ENCODE measurements around the gene ZNF175. TPM values are rescaled to one million over a fixed set of nuclear protein-coding genes. Genes with fewer than 3 reads are reported as not detected.
A peak's percentile ranks its signal among the peaks of the same experiment; 100 is the strongest.

The ZNF175 gene
- total and polyA plus RNA-seq, 9 of the 15 experiments (the other 6 are each of a cell fraction or from before 2014, with no cell fraction given), result 3.7 to 37.9 (median 14.0) TPM

DNA sequence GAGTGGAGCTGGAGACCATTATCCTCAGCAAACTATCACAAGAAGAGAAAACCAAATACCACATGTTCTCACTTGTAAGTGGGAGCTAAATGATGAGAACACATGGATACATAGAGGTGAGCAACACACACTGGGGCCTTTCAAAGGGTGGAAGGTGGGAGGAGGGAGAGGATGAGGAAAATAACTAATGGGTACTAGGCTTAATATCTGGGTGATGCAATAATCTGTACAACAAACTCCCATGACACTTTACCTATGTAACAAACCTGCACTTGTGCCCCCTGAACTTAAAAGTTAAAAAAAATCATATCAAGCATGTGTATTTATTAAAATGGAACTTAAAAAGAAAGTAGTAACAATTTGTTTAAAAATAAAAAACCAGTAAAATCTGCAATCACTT is 70.6 kb downstream of the ZNF175 start:
- H3K4me3 ChIP-seq, result no peak overlapping the region
- ATAC-seq (no peak), DNase-seq (ENCODE audit: extremely low read depth in 1 of 4, low spot score in 3 of 4) (no peak), FAIRE-seq (no peak)
- BruUV-seq (replicated peaks), result no TSS peak
- no peaks in the 10 kb centered on the region; a peak in 1 of 5 replicates for H3K4me1 ChIP-seq (replicated peaks in 1 of 2; ENCODE audit: control insufficient read depth in 2 of 2, insufficient read depth in 2 of 2, low read length in 2 of 2)
- H3K36me3 ChIP-seq (ENCODE audit: control insufficient read depth, insufficient read depth, low read length), result no peaks in the 10 kb centered on the region
- H3K79me2 ChIP-seq (ENCODE audit: control insufficient read depth, insufficient read depth, low read length), result no peaks in the 10 kb centered on the region
- no peak for TF ChIP-seq RBFOX2 (IDR thresholded peaks at IDR 0.05; ENCODE audit: low read depth, low read length)
- no peak for TF ChIP-seq CEBPG (CRISPR knock-in tag; IDR thresholded peaks at IDR 0.05)
- TF ChIP-seq CEBPG (tag; conservative IDR thresholded peaks at IDR 0.05 in 1 of 2, IDR thresholded peaks at IDR 0.05 in 1 of 2), result peak; percentile 32 to 77; a peak in 2 of 4 replicates
- TF ChIP-seq, protein P1, sequence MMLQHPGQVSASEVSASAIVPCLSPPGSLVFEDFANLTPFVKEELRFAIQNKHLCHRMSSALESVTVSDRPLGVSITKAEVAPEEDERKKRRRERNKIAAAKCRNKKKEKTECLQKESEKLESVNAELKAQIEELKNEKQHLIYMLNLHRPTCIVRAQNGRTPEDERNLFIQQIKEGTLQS (IDR thresholded peaks at IDR 0.05), result peak; percentile 66
- TF ChIP-seq, protein P1 (CRISPR knock-in tag; conservative IDR thresholded peaks at IDR 0.05), result no peak
- TF ChIP-seq CEBPB (tag; IDR thresholded peaks at IDR 0.05), result peak; percentile 43; the same call in 1 of the 2 replicates
- POLR2A ChIA-PET, result no interaction called here
- H3K9ac ChIP-seq (ENCODE audit: insufficient read depth in 1 of 2, low read depth in 2 of 2, low read length in 2 of 2), result no peak overlapping the region
- intact Hi-C loops (cut with micrococcal nuclease) (loop anchor here (5.0 kb wide), 1 partner anchor 169 kb away; no protein-coding TSS in a partner anchor), in situ Hi-C loops (cut with MboI) (no loop called here)
- no peaks in the 10 kb centered on the region for H3K9me1 ChIP-seq (ENCODE audit: control insufficient read depth, insufficient read depth, low read length)
- H3K9me3 ChIP-seq (replicated peaks; ENCODE audit: control insufficient read depth, insufficient read depth, low read depth, low read length), result no peaks in the 10 kb centered on the region
- peaks cover 11 to 24% of the 10 kb centered on the region in 2 experiments for H3K27me3 ChIP-seq (ENCODE audit: control insufficient read depth in 2 of 2, insufficient read depth in 2 of 2, low read length in 2 of 2)
- CTCF ChIA-PET (ENCODE audit: low intra/inter-chr PET ratio), result no interaction called here
- H2AFZ ChIP-seq (ENCODE audit: low read depth, low read length), result no peak overlapping the region
- H3K4me2 ChIP-seq (ENCODE audit: insufficient read depth, low read length), result no peak overlapping the region
- H4K20me1 ChIP-seq (replicated peaks; ENCODE audit: control insufficient read depth, insufficient read depth, low read length), result no peaks in the 10 kb centered on the region
- H3K27ac ChIP-seq (ENCODE audit: extremely low read depth, low read depth, low read length), result no peak overlapping the region

Other genes starting within 250 kb of the ZNF175 start
Only the 7 nearest of the 18 such genes appear.
- gene SIGLEC8, start 112.8 kb upstream of the ZNF175 start, total RNA-seq (2014; rRNA removed), result 0.45 and 0.59 TPM in 2 replicates
- 0.22 and 0.29 TPM in 2 replicates for gene SIGLEC8, start 112.8 kb upstream of the ZNF175 start, total RNA-seq (2014; rRNA removed; fragmentation: Illumina TruSeq; extraction: Trizol)
- 0.45 and 0.65 TPM in 2 replicates for gene SIGLEC8, start 112.8 kb upstream of the ZNF175 start, total RNA-seq (2015; rRNA removed; fragmentation: Illumina TruSeq; extraction: Trizol)
- gene SIGLEC8, start 112.8 kb upstream of the ZNF175 start, total RNA-seq (2021), result 0.44 and 0.49 TPM in 2 replicates
- 0.61 and 0.76 TPM in 2 replicates for gene SIGLEC8, start 112.8 kb upstream of the ZNF175 start, polyA plus RNA-seq (2011; rRNA removed)
- gene SIGLEC8, start 112.8 kb upstream of the ZNF175 start, polyA plus RNA-seq (2014; fragmentation: Illumina TruSeq; extraction: Trizol), result 0.39 and 0.44 TPM in 2 replicates
- gene SIGLEC8, start 112.8 kb upstream of the ZNF175 start, polyA plus RNA-seq (2014; fragmentation: Nextera tagmentation; extraction: Ambion mirVana), result under 1 TPM; 0.04 to 0.07 TPM
- 0.19 and 0.25 TPM in 2 replicates for gene SIGLEC8, start 112.8 kb upstream of the ZNF175 start, polyA plus RNA-seq (2014; rRNA removed)
- 0.09 and 0.16 TPM in 2 replicates for gene CEACAM18, start 92.7 kb upstream of the ZNF175 start, total RNA-seq (2014; rRNA removed)
- gene CEACAM18, start 92.7 kb upstream of the ZNF175 start, total RNA-seq (2014; rRNA removed; fragmentation: Illumina TruSeq; extraction: Trizol), result 0.22 TPM in 1 of 2 replicates, not detected in the other
- 0.18 and 0.23 TPM in 2 replicates for gene CEACAM18, start 92.7 kb upstream of the ZNF175 start, total RNA-seq (2015; rRNA removed; fragmentation: Illumina TruSeq; extraction: Trizol)
- 0.16 and 0.24 TPM in 2 replicates for gene CEACAM18, start 92.7 kb upstream of the ZNF175 start, total RNA-seq (2021)
- 0.07 and 0.11 TPM in 2 replicates for gene CEACAM18, start 92.7 kb upstream of the ZNF175 start, polyA plus RNA-seq (2011; rRNA removed)
- not detected in 2 replicates for gene CEACAM18, start 92.7 kb upstream of the ZNF175 start, polyA plus RNA-seq (2014; fragmentation: Illumina TruSeq; extraction: Trizol)
- gene CEACAM18, start 92.7 kb upstream of the ZNF175 start, polyA plus RNA-seq (2014; fragmentation: Nextera tagmentation; extraction: Ambion mirVana), result under 1 TPM in 1 of 2 experiments, not detected in 1; 0.08 TPM
- not detected in 2 replicates for gene CEACAM18, start 92.7 kb upstream of the ZNF175 start, polyA plus RNA-seq (2014; rRNA removed)
- gene SIGLEC12, start 69.5 kb upstream of the ZNF175 start, total RNA-seq (2014; rRNA removed), result 0.45 and 0.69 TPM in 2 replicates
- 0.26 and 0.33 TPM in 2 replicates for gene SIGLEC12, start 69.5 kb upstream of the ZNF175 start, total RNA-seq (2014; rRNA removed; fragmentation: Illumina TruSeq; extraction: Trizol)
- 0.83 and 0.90 TPM in 2 replicates for gene SIGLEC12, start 69.5 kb upstream of the ZNF175 start, total RNA-seq (2015; rRNA removed; fragmentation: Illumina TruSeq; extraction: Trizol)
- gene SIGLEC12, start 69.5 kb upstream of the ZNF175 start, total RNA-seq (2021), result 0.69 and 0.83 TPM in 2 replicates
- 1.3 and 3.1 TPM in 2 replicates for gene SIGLEC12, start 69.5 kb upstream of the ZNF175 start, polyA plus RNA-seq (2011; rRNA removed)
- 0.61 and 1.3 TPM in 2 replicates for gene SIGLEC12, start 69.5 kb upstream of the ZNF175 start, polyA plus RNA-seq (2014; fragmentation: Illumina TruSeq; extraction: Trizol)
- gene SIGLEC12, start 69.5 kb upstream of the ZNF175 start, polyA plus RNA-seq (2014; fragmentation: Nextera tagmentation; extraction: Ambion mirVana), result under 1 TPM; 0.08 to 0.10 TPM
- 0.54 and 0.85 TPM in 2 replicates for gene SIGLEC12, start 69.5 kb upstream of the ZNF175 start, polyA plus RNA-seq (2014; rRNA removed)
- 1.00 and 1.0 TPM in 2 replicates for gene SIGLEC6, start 39.6 kb upstream of the ZNF175 start, total RNA-seq (2014; rRNA removed)
- gene SIGLEC6, start 39.6 kb upstream of the ZNF175 start, total RNA-seq (2014; rRNA removed; fragmentation: Illumina TruSeq; extraction: Trizol), result 0.73 TPM in 2 replicates
- 17.5 and 21.9 TPM in 2 replicates for gene SIGLEC6, start 39.6 kb upstream of the ZNF175 start, total RNA-seq (2015; rRNA removed; fragmentation: Illumina TruSeq; extraction: Trizol)
- gene SIGLEC6, start 39.6 kb upstream of the ZNF175 start, total RNA-seq (2021), result 0.58 and 0.71 TPM in 2 replicates
- 0.57 and 1.8 TPM in 2 replicates for gene SIGLEC6, start 39.6 kb upstream of the ZNF175 start, polyA plus RNA-seq (2011; rRNA removed)
- gene SIGLEC6, start 39.6 kb upstream of the ZNF175 start, polyA plus RNA-seq (2014; fragmentation: Illumina TruSeq; extraction: Trizol), result 0.59 and 0.65 TPM in 2 replicates
- gene SIGLEC6, start 39.6 kb upstream of the ZNF175 start, polyA plus RNA-seq (2014; fragmentation: Nextera tagmentation; extraction: Ambion mirVana), result under 1 TPM; 0.03 to 0.13 TPM
- gene SIGLEC6, start 39.6 kb upstream of the ZNF175 start, polyA plus RNA-seq (2014; rRNA removed), result 0.77 and 0.81 TPM in 2 replicates
- not detected in 2 replicates for gene SIGLEC5, start 59.1 kb downstream of the ZNF175 start, total RNA-seq (2014; rRNA removed)
- gene SIGLEC5, start 59.1 kb downstream of the ZNF175 start, total RNA-seq (2014; rRNA removed; fragmentation: Illumina TruSeq; extraction: Trizol), result not detected in 2 replicates
- gene SIGLEC5, start 59.1 kb downstream of the ZNF175 start, total RNA-seq (2015; rRNA removed; fragmentation: Illumina TruSeq; extraction: Trizol), result 0.14 TPM in 1 of 2 replicates, not detected in the other
- not detected in 2 replicates for gene SIGLEC5, start 59.1 kb downstream of the ZNF175 start, total RNA-seq (2021)
- gene SIGLEC5, start 59.1 kb downstream of the ZNF175 start, polyA plus RNA-seq (2011; rRNA removed), result not detected in 2 replicates
- gene SIGLEC5, start 59.1 kb downstream of the ZNF175 start, polyA plus RNA-seq (2014; fragmentation: Illumina TruSeq; extraction: Trizol), result not detected in 2 replicates
- not detected for gene SIGLEC5, start 59.1 kb downstream of the ZNF175 start, polyA plus RNA-seq (2014; fragmentation: Nextera tagmentation; extraction: Ambion mirVana)
- gene SIGLEC5, start 59.1 kb downstream of the ZNF175 start, polyA plus RNA-seq (2014; rRNA removed), result not detected in 2 replicates
- gene SIGLEC14, start 75.5 kb downstream of the ZNF175 start, total RNA-seq (2014; rRNA removed), result not detected in 2 replicates
- gene SIGLEC14, start 75.5 kb downstream of the ZNF175 start, total RNA-seq (2014; rRNA removed; fragmentation: Illumina TruSeq; extraction: Trizol), result not detected in 2 replicates
- 0.19 TPM in 1 of 2 replicates, not detected in the other for gene SIGLEC14, start 75.5 kb downstream of the ZNF175 start, total RNA-seq (2015; rRNA removed; fragmentation: Illumina TruSeq; extraction: Trizol)
- not detected in 2 replicates for gene SIGLEC14, start 75.5 kb downstream of the ZNF175 start, total RNA-seq (2021)
- gene SIGLEC14, start 75.5 kb downstream of the ZNF175 start, polyA plus RNA-seq (2011; rRNA removed), result not detected in 2 replicates
- gene SIGLEC14, start 75.5 kb downstream of the ZNF175 start, polyA plus RNA-seq (2014; fragmentation: Illumina TruSeq; extraction: Trizol), result not detected in 2 replicates
- gene SIGLEC14, start 75.5 kb downstream of the ZNF175 start, polyA plus RNA-seq (2014; fragmentation: Nextera tagmentation; extraction: Ambion mirVana), result not detected
- not detected in 2 replicates for gene SIGLEC14, start 75.5 kb downstream of the ZNF175 start, polyA plus RNA-seq (2014; rRNA removed)
- gene SPACA6, start 122.0 kb downstream of the ZNF175 start, total RNA-seq (2014; rRNA removed), result 11.4 and 15.6 TPM in 2 replicates
- 3.0 and 3.4 TPM in 2 replicates for gene SPACA6, start 122.0 kb downstream of the ZNF175 start, total RNA-seq (2014; rRNA removed; fragmentation: Illumina TruSeq; extraction: Trizol)
- 5.8 TPM in 2 replicates for gene SPACA6, start 122.0 kb downstream of the ZNF175 start, total RNA-seq (2015; rRNA removed; fragmentation: Illumina TruSeq; extraction: Trizol)
- 14.2 and 16.2 TPM in 2 replicates for gene SPACA6, start 122.0 kb downstream of the ZNF175 start, total RNA-seq (2021)
- 7.3 and 10.9 TPM in 2 replicates for gene SPACA6, start 122.0 kb downstream of the ZNF175 start, polyA plus RNA-seq (2011; rRNA removed)
- 5.9 and 6.2 TPM in 2 replicates for gene SPACA6, start 122.0 kb downstream of the ZNF175 start, polyA plus RNA-seq (2014; fragmentation: Illumina TruSeq; extraction: Trizol)
- 1 to 10 TPM; 1.3 to 1.4 TPM for gene SPACA6, start 122.0 kb downstream of the ZNF175 start, polyA plus RNA-seq (2014; fragmentation: Nextera tagmentation; extraction: Ambion mirVana)
- gene SPACA6, start 122.0 kb downstream of the ZNF175 start, polyA plus RNA-seq (2014; rRNA removed), result 17.3 and 27.0 TPM in 2 replicates

All from K562 (cell line).